SK-N-MC (cell line): ENCODE data around the gene NCOA6.

Experiments used
- EZH2 ChIP-seq: fragments of 200-600 bp; sonication (generic); IDR thresholded peaks from one replicate; pipeline ENCODE4 v1.6.1; 2017; ENCODE audit warnings: antibody characterized with exemption
- FOXP2 ChIP-seq: optimal IDR thresholded peaks from 2 replicates; pipeline ENCODE3; 2011; ENCODE audit warnings: mild to moderate bottlenecking, moderate library complexity; ENCODE audit not compliant: insufficient read depth; ENCODE audit errors: extremely low read length, control extremely low read depth

GRCh38 chr20:34710568-34710839 is 114.9 kb downstream of the NCOA6 start:
- no peak for TF ChIP-seq EZH2
- TF ChIP-seq FOXP2 = no peak
